H9 (cell line): ENCODE data around the gene DACT2. TPM values are rescaled to one million over a fixed set of nuclear protein-coding genes. Genes with fewer than 3 reads are reported as not detected.

ENCODE experiments used
- DNase-seq: peaks from one replicate; pipeline ENCODE4 v3.0.0-alpha.2; 2017
- H2AFZ ChIP-seq: one replicate; pipeline ENCODE4 v1.6.1; 2013; ENCODE audit warnings: mild to moderate bottlenecking, low read length, control low read depth, moderate library complexity
- H2AK5ac ChIP-seq: 2 replicates; pipeline ENCODE4 v1.6.1; 2013; ENCODE audit warnings: low read length, control low read depth, mixed read lengths; ENCODE audit not compliant: insufficient read length
- H2BK120ac ChIP-seq: one replicate; pipeline ENCODE4 v1.6.1; 2013; ENCODE audit warnings: low read depth, mild to moderate bottlenecking, low read length, control low read depth, inconsistent platforms; ENCODE audit not compliant: poor library complexity, severe bottlenecking
- H2BK12ac ChIP-seq: 2 replicates; pipeline ENCODE4 v1.6.1; 2013; ENCODE audit warnings: low read length, control low read depth, mixed read lengths, low read depth; ENCODE audit not compliant: insufficient read length
- H2BK15ac ChIP-seq: 2 replicates; pipeline ENCODE4 v1.6.1; 2013; ENCODE audit warnings: low read depth, low read length, control low read depth
- H2BK20ac ChIP-seq: one replicate; pipeline ENCODE4 v1.6.1; 2013; ENCODE audit warnings: low read depth, mild to moderate bottlenecking, low read length, control low read depth, inconsistent platforms; ENCODE audit not compliant: poor library complexity, severe bottlenecking
- H2BK5ac ChIP-seq: 2 replicates; pipeline ENCODE4 v1.6.1; 2013; ENCODE audit warnings: low read length, control low read depth, mixed read lengths; ENCODE audit not compliant: insufficient read length
- H3K14ac ChIP-seq: 2 replicates; pipeline ENCODE4 v1.6.1; 2013; ENCODE audit warnings: low read length, control low read depth; ENCODE audit not compliant: insufficient read depth
- H3K18ac ChIP-seq: 2 replicates; pipeline ENCODE4 v1.6.1; 2013; ENCODE audit warnings: low read depth, mild to moderate bottlenecking, mixed read lengths, low read length, control low read depth; ENCODE audit not compliant: insufficient read length
- H3K23ac ChIP-seq: 2 replicates; pipeline ENCODE4 v1.6.1; 2013; ENCODE audit warnings: low read length, control low read depth, mixed read lengths, low read depth; ENCODE audit not compliant: insufficient read length
- H3K23me2 ChIP-seq: 2 replicates; pipeline ENCODE4 v1.6.1; 2013; ENCODE audit warnings: low read depth, mild to moderate bottlenecking, mixed read lengths, low read length, control low read depth; ENCODE audit not compliant: insufficient read length, poor library complexity, severe bottlenecking
- H3K27ac ChIP-seq: 2 replicates; pipeline ENCODE4 v1.5.1; 2013; ENCODE audit warnings: low read length, control low read depth, mixed read lengths, low read depth; ENCODE audit not compliant: insufficient read length
- H3K27me3 ChIP-seq: 2 replicates; pipeline ENCODE4 v1.6.1; 2013; ENCODE audit warnings: low read length, control low read depth, inconsistent platforms; ENCODE audit not compliant: insufficient read depth
- H3K4ac ChIP-seq: 2 replicates; pipeline ENCODE4 v1.6.1; 2013; ENCODE audit warnings: low read depth, mild to moderate bottlenecking, control low read depth, inconsistent platforms, low read length, moderate library complexity
- H3K4me1 ChIP-seq: 2 replicates; pipeline ENCODE4 v1.6.1; 2013; ENCODE audit warnings: low read length, control low read depth, inconsistent platforms; ENCODE audit not compliant: insufficient read depth
- H3K4me2 ChIP-seq: 2 replicates; pipeline ENCODE4 v1.6.1; 2013; ENCODE audit warnings: low read length, control low read depth, mixed read lengths; ENCODE audit not compliant: insufficient read length, insufficient read depth
- H3K56ac ChIP-seq: 2 replicates; pipeline ENCODE4 v1.6.1; 2013; ENCODE audit warnings: low read depth, mild to moderate bottlenecking, mixed read lengths, low read length, control low read depth; ENCODE audit not compliant: insufficient read length
- H3K79me1 ChIP-seq: 2 replicates; pipeline ENCODE4 v1.6.1; 2013; ENCODE audit warnings: low read depth, mild to moderate bottlenecking, moderate library complexity, low read length, control low read depth, inconsistent platforms; ENCODE audit not compliant: insufficient read depth, poor library complexity, severe bottlenecking
- H3K79me2 ChIP-seq: 2 replicates; pipeline ENCODE4 v1.6.1; 2013; ENCODE audit warnings: low read length, control low read depth, inconsistent platforms; ENCODE audit not compliant: insufficient read depth
- H3K9ac ChIP-seq: 2 replicates; pipeline ENCODE4 v1.6.1; 2013; ENCODE audit warnings: low read length, control low read depth, mixed read lengths; ENCODE audit not compliant: insufficient read length; ENCODE audit errors: extremely low read depth
- H3K9me3 ChIP-seq: one replicate; pipeline ENCODE4 v1.6.1; 2013; ENCODE audit warnings: low read depth, low read length, inconsistent platforms; ENCODE audit not compliant: control insufficient read depth
- H3T11ph ChIP-seq: one replicate; pipeline ENCODE4 v1.6.1; 2013; ENCODE audit warnings: mild to moderate bottlenecking, low read length, control low read depth, inconsistent platforms
- H4K20me1 ChIP-seq: one replicate; pipeline ENCODE4 v1.6.1; 2013; ENCODE audit not compliant: control insufficient read depth, insufficient read length, insufficient read depth
- H4K5ac ChIP-seq: 2 replicates; pipeline ENCODE4 v1.6.1; 2013; ENCODE audit warnings: low read depth, mild to moderate bottlenecking, mixed read lengths, low read length, control low read depth; ENCODE audit not compliant: insufficient read length
- H4K8ac ChIP-seq: replicated peaks from 2 replicates; pipeline ENCODE4 v1.6.1; 2013; ENCODE audit warnings: low read length, control low read depth, mixed read lengths, low read depth; ENCODE audit not compliant: insufficient read length
- H4K91ac ChIP-seq: 2 replicates; pipeline ENCODE4 v1.6.1; 2013; ENCODE audit warnings: low read depth, mild to moderate bottlenecking, moderate library complexity, mixed read lengths, low read length, control low read depth; ENCODE audit not compliant: insufficient read length
- H3K27ac Mint-ChIP-seq, 3 experiments: 2 replicates in 2 of 3; 3 replicates in 1 of 3; pipeline ENCODE4 v1.8.0; 2020 to 2021; ENCODE audit warnings: mixed read lengths in 3 of 3, mild to moderate bottlenecking in 1 of 3, moderate library complexity in 1 of 3
- H3K27me3 Mint-ChIP-seq: 2 replicates; pipeline ENCODE4 v1.8.0; 2021; ENCODE audit warnings: low read depth, mild to moderate bottlenecking, moderate library complexity, mixed read lengths
- H3K36me3 Mint-ChIP-seq, 3 experiments: 2 replicates in 2 of 3; 3 replicates in 1 of 3; pipeline ENCODE4 v1.8.0; 2020 to 2021; ENCODE audit warnings: low read depth in 3 of 3, mixed read lengths in 3 of 3; ENCODE audit not compliant: insufficient read depth in 1 of 3
- H3K4me1 Mint-ChIP-seq, 2 experiments: 2 replicates each; pipeline ENCODE4 v1.8.0; 2020; ENCODE audit warnings: mixed read lengths in 2 of 2
- H3K4me3 Mint-ChIP-seq, 2 experiments: 2 replicates in 1 of 2; 3 replicates in 1 of 2; pipeline ENCODE4 v1.8.0; 2020 to 2021; ENCODE audit warnings: mild to moderate bottlenecking in 2 of 2, mixed read lengths in 2 of 2, moderate library complexity in 1 of 2
- H3K9me3 Mint-ChIP-seq, 2 experiments: 2 replicates in 1 of 2; 3 replicates in 1 of 2; pipeline ENCODE4 v1.8.0; 2020; ENCODE audit warnings: mild to moderate bottlenecking in 2 of 2, mixed read lengths in 2 of 2, moderate library complexity in 1 of 2
- WGBS: extraction: QIAGEN DNeasy Blood & Tissue Kit; methylation state at CpG from one replicate; pipeline ENCODE4 v1.1.7; 2013; ENCODE audit warnings: missing lambda C conversion rate, low lambda C conversion rate, mixed read lengths; ENCODE audit not compliant: insufficient read length; ENCODE audit errors: extremely low coverage; 5-methylcytosine and 5-hydroxymethylcytosine counted together
- total RNA-seq: library from RNA; stranded (reverse); gene quantifications from 2 replicates; pipeline ENCODE4 v1.2.1, GENCODE V29; 2021
- TF ChIP-seq, protein P1 (sequence below): fragments of 200-600 bp; sonication (generic); conservative IDR thresholded peaks from 3 replicates; pipeline ENCODE4 v1.8.0; 2021; ENCODE audit warnings: antibody characterized with exemption, mild to moderate bottlenecking

The DACT2 gene
- total RNA-seq, 1 experiment from 2014 or later: 1.8 TPM

DNA sequence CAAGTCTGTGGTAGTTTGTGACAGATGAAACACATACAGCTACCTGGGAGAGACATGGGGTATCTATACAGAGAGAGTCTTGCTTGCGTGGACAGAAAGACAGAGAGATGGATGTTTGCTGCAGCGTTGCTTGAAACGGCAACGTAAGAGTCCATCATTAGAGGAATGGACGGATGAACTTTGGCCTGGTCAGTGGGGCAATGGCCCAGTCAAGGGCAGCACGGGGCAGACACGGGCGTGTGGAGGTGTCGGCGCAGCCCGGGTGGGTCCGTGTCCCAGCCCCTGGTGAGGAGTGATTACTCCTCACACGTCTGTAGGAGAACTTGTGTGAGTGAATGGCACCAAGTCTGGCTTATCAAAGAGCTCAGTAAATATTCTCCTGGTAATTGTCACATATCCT, 21.9 kb downstream of the DACT2 start:
- Histone ChIP-seq H2AK5ac (no peak overlapping the region), H3K4me1 (peaks cover 5% of the 10 kb centered on the region; the same call in 1 of the 2 replicates), H3K79me1 (no peaks in the 10 kb centered on the region), H4K5ac (no peak overlapping the region), H3K23me2 (no peaks in the 10 kb centered on the region), H3K27ac (no peak overlapping the region), H3K4me2 (no peak overlapping the region), H2BK20ac (no peak overlapping the region), H2BK15ac (no peak overlapping the region), H3K56ac (no peak overlapping the region), H4K91ac (no peak overlapping the region), H3K79me2 (no peaks in the 10 kb centered on the region), H3T11ph (no peak overlapping the region), H2BK12ac (no peak overlapping the region), H4K20me1 (peaks cover 2% of the 10 kb centered on the region), H2BK120ac (no peak overlapping the region), H3K14ac (no peak overlapping the region), H3K18ac (no peak overlapping the region), H2BK5ac (no peak overlapping the region), H3K4ac (no peak overlapping the region), H3K9me3 (no peaks in the 10 kb centered on the region), H3K9ac (no peak overlapping the region), H2AFZ (no peak overlapping the region), H3K23ac (no peak overlapping the region), H4K8ac (no peak overlapping the region), H3K27me3 (no peaks in the 10 kb centered on the region)
- TF ChIP-seq, protein P1, sequence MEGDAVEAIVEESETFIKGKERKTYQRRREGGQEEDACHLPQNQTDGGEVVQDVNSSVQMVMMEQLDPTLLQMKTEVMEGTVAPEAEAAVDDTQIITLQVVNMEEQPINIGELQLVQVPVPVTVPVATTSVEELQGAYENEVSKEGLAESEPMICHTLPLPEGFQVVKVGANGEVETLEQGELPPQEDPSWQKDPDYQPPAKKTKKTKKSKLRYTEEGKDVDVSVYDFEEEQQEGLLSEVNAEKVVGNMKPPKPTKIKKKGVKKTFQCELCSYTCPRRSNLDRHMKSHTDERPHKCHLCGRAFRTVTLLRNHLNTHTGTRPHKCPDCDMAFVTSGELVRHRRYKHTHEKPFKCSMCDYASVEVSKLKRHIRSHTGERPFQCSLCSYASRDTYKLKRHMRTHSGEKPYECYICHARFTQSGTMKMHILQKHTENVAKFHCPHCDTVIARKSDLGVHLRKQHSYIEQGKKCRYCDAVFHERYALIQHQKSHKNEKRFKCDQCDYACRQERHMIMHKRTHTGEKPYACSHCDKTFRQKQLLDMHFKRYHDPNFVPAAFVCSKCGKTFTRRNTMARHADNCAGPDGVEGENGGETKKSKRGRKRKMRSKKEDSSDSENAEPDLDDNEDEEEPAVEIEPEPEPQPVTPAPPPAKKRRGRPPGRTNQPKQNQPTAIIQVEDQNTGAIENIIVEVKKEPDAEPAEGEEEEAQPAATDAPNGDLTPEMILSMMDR: no peak
- Mint-ChIP-seq H3K27ac (no peak overlapping the region; a peak in 1 of 7 replicates), H3K4me1 (peaks cover 18 to 20% of the 10 kb centered on the region in 2 experiments), H3K36me3 (no peaks in the 10 kb centered on the region; a peak in 1 of 7 replicates), H3K27me3 (peaks cover 72% of the 10 kb centered on the region), H3K4me3 (no peak overlapping the region), H3K9me3 (no peaks in the 10 kb centered on the region)
- DNase-seq: no peak
- WGBS: no CpG with 5 or more reads among the region's 13 CpGs
